PFSK-1 (cell line): Measurements from ENCODE around the gene MMD.

Experiments
- POLR2AphosphoS5 ChIP-seq: IDR thresholded peaks from 2 replicates; pipeline ENCODE4 v1.6.1; 2012; ENCODE audit warnings: low read depth, mild to moderate bottlenecking, control low read depth, low read length, moderate library complexity
- SIN3A ChIP-seq: IDR thresholded peaks from 2 replicates; pipeline ENCODE4 v1.6.1; 2012; ENCODE audit warnings: mild to moderate bottlenecking, low read length, moderate library complexity, borderline replicate concordance; ENCODE audit not compliant: insufficient read depth
- TAF1 ChIP-seq: IDR thresholded peaks from 2 replicates; pipeline ENCODE4 v1.6.1; 2012; ENCODE audit warnings: low read length, control low read depth, borderline replicate concordance; ENCODE audit not compliant: insufficient read depth
- TF ChIP-seq, protein P1 (sequence below), 2 experiments: IDR thresholded peaks; 2 replicates each; pipeline versions ENCODE4 v1.6.1 to v1.8.0; 2011 to 2012; ENCODE audit warnings: low read depth in 2 of 2, low read length in 2 of 2, control low read depth in 1 of 2, inconsistent platforms in 1 of 2, mild to moderate bottlenecking in 1 of 2, moderate library complexity in 1 of 2; ENCODE audit not compliant: insufficient read depth in 1 of 2

DNA sequence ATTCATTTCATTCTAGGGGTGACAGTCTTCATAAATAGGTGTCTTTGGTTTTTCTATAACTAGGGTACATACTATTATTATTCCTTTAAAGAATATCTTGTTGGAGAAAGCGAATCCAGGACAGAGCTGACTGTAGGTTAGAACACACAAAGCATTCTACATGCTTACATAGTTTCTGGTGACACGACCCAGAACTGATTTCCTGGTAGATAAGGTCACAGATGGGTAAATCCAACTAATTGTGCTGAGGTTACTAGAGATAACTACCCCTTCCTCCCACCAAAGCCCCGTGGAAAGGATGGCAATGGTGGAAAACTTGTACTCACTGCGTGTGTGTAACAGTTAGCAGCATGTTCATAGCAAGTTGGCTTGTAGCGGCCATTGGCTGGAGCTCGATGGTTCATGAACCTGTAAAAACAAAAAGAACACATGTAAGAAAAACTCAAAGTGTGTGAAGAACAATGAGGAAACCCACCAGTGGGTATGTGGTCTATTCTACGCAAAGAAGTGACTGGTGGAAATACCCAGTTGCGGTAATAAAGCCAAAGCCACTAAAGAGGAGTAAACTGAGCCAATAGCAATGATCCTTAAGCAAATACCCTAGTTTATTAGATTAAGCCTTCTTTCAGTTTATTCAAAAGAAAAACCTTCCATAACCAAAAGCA is 7.7 kb downstream of the MMD start:
- no peak for TF ChIP-seq POLR2AphosphoS5
- TF ChIP-seq TAF1: no peak
- no peak for TF ChIP-seq SIN3A
- TF ChIP-seq, protein P1, sequence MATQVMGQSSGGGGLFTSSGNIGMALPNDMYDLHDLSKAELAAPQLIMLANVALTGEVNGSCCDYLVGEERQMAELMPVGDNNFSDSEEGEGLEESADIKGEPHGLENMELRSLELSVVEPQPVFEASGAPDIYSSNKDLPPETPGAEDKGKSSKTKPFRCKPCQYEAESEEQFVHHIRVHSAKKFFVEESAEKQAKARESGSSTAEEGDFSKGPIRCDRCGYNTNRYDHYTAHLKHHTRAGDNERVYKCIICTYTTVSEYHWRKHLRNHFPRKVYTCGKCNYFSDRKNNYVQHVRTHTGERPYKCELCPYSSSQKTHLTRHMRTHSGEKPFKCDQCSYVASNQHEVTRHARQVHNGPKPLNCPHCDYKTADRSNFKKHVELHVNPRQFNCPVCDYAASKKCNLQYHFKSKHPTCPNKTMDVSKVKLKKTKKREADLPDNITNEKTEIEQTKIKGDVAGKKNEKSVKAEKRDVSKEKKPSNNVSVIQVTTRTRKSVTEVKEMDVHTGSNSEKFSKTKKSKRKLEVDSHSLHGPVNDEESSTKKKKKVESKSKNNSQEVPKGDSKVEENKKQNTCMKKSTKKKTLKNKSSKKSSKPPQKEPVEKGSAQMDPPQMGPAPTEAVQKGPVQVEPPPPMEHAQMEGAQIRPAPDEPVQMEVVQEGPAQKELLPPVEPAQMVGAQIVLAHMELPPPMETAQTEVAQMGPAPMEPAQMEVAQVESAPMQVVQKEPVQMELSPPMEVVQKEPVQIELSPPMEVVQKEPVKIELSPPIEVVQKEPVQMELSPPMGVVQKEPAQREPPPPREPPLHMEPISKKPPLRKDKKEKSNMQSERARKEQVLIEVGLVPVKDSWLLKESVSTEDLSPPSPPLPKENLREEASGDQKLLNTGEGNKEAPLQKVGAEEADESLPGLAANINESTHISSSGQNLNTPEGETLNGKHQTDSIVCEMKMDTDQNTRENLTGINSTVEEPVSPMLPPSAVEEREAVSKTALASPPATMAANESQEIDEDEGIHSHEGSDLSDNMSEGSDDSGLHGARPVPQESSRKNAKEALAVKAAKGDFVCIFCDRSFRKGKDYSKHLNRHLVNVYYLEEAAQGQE (IDR thresholded peaks at IDR 0.05; ENCODE audit: insufficient read depth in 1 of 2, low read depth in 2 of 2, low read length in 2 of 2): no peak
